ENCODE results near the gene RNF115.
"Not testable (repeated sequence)": the region's sequence is repeated elsewhere in the genome, so short reads cannot be mapped to it uniquely, and the experiment has no call there.

RNF115 gene

DNA sequence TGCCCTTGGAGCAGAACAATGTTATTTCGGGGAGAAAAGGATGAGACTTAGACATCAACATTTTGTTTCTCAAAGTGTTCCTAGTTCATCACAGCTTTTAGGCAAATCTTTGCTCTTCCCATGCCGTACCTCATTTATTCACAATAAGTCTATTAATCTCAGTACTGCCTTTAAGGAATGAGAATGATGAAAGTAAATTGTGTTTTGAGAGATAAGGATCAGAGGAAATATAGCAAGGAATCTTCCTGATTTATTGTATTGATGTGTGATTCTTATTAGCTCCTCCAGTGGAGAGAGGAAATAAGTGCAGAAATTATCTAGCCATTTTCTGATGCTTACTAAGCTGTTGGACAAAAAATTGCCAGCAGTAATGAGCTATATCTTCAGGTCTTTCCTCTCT, 2.1 kb upstream of the RNF115 start:
- DNase-seq, result no peak

DNA sequence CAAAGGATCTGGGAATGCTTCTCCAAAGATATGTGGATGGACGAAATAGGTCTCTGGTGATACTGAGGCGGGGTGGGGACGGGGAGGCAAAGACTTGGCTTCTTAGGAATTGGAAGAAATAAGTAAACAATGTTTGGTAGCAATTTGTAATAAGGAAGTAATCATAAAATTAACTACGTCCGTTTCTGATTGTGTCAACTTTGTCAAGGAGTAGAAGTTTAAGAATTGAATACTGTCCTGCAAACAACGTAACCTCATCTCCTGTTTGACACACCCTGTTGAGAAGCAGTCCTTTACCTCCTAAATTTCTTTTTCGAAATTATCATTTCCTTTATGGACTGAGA, 576 bp upstream of the RNF115 start:
- no peak for DNase-seq

DNA sequence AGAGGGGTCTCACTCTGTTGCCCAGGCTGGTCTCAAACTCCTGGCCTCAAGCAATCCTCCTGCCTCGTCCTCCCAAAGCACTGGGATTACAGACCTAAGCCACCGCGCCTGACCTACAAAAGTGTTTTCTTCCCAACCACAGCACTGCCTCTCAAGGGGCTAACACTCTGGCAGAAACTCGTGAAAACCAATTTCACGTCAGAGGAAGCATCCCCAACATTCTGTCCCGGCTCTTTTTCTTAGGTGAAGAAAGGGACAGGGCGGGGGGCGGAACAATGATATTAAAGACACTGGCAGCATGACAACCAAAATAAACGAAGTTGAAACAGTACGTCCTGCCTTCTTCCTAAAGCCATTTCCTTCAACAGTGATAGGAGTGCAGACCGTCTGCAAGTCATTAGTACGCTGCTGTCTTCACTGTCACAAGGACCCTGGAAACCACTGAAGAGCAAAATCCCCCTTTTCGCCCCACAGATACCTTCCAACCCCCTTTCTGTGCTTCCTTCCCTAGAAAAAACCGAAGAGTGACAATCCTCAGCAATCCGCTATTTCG, 1.0 kb downstream of the RNF115 start:
- DNase-seq, result not testable (repeated sequence)

DNA sequence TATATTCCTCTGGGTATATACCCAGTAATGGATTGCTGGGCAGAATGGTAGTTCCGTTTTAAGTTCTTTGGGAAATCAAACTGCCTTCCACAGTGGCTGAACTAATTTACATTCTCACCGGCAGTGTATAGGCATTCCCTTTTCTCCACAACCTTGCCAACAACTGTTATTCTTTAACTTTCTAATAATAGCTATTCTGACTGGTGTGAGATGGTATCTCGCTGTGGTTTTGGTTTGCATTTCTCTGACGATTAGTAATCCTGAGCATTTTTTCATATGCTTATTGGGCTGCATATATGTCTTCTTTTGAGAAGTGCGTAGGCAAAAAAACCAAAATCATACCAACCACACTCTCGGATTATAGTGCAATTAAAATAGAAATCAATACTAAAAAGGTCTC, 5.8 kb downstream of the RNF115 start:
- not testable (repeated sequence) for DNase-seq

DNA sequence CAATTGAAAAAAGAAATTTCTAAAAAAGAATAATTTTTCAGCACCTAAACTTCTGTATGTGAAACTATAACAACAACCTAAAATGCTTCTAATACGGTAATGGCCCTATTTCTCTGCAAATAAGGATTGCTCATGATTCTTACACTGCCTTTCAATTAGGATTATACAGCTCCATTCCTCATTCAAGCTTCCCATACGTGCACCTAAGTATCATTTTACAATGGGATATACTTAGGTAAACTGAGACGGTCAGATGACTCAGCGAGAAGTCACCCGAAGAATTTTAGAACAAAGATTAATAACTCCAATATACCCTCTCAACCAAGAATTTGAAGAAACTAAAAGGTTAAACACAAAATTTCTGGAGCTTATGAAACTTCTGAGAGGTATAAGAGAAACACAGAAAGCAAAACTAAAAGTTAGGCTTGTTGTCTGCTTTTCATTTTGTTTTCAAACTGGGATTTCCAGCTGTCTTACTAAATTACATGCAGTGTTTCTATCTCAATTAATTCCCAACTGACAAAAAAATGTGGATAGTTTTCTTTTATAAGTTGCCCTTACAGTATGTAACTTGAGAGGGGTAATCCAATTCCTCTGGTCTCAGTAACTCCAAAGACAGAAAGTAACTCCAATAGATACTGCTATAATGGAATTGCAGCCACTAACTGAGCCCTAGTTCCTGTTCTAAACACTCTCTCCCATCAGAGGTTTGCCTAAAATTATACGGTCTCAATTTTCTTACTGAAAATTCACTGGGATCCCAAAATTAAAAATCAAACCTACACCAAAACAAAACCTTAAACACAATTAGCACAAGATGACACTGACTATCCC, 10.7 kb downstream of the RNF115 start:
- DNase-seq, result not testable (repeated sequence)

DNA sequence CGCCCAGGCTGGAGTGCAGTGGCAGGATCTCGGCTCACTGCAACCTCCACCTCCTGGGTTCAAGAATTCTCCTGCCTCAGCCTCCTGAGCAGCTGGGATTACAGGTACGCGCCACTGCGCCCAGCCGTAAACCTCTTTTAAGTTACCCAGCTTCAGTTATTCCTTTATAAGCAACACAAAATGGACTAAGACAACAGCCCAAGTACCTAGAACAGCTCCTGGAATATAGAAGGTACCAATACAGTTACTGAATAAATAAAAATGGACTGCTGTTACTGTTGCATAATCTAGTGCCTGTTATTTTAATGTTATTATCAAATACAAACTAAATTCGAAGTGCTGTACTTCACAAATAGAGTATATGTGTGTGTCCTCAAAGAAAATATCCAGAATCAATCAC, 17.1 kb downstream of the RNF115 start:
- no peak for DNase-seq

DNA sequence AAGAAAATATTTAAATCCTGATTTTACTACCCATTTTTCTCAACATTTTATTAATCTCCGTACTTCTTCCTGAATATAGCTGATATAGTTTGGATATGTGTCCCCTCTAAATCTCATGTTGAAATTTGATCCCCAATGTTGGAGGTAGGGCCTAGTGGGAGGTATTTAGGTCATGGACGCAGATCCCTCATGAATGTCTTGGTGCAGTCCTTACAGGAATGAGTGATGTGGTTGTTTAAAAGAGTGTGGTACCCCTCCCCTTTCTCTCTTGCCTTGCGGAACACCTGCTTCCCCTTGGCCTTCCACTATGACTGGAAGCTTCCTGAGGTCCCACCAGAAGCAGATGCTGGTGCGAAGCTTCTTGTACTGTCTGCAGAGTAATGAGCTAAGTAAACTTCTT, 17.5 kb downstream of the RNF115 start:
- DNase-seq, result no peak

DNA sequence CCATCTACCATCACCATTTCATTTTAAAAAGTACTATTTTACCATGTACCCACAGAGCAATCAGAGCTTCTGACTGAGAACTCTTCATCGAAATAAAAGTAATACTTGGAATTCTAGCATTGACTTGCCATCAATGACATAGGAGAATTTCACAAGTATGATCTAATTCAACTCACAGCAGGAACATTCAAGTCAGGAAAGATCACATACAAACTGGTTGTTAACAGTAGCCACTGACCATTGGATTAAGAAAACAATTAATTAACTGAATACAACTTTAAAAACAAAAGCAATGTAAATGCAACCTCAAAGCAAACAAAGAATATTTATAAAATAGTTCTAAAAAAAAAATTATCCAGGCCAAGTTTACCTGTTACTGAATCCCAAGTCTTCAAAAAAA, 18.8 kb downstream of the RNF115 start:
- DNase-seq, result no peak

DNA sequence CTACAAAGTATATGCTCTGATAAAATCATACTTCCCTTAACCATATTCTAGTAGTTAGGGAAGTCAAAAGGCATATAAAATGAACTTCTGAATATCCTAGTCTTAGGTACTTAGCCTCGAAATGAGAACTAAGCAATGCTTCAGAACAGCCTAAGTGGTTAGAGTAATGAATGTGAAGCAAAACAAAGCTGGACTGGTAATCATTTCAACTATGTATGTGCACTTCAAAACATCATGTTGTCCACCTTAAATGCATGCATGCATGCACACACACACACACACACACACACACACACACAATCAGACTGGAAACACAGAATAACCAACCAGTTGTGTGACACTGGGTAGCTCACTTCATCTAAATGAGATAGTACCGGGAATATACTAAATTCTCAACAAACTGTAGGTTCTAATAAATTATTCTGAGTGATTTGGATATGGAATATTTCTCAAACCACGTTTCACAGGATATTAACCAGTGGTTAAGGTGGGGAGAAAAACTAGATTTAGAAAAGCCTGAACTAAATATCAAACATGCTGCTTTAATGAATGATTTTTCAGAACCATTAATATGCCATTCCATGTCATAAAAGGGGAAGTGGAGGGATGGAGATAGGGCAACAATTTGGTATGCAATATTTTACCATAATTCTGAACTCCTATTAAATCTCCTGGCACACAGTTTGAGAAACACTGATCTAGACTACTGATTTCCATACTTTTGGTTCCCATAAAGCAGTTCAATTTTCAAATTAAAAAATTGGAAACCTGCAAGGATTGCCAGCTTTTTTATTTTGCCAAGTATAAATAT, 19.5 kb downstream of the RNF115 start:
- no peak for DNase-seq

DNA sequence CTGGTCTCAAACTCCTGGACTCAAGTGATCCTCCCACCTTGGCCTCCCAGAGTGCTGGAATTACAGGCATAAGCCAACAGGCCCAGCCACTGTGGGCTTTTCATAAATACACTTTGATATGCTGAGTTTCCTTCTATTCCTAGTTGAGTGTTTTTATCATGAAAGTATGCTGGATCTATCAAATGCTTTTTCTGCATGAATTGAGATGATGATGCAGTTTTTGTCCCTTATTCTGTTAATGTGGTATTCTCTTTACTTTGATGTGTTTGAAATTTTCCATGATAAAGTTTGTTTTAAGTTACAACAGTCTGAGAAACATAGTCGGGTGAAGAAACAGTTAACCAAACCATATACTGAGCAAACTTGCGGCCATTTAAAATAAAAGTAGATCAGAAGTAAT, 24.1 kb downstream of the RNF115 start:
- no peak for DNase-seq

DNA sequence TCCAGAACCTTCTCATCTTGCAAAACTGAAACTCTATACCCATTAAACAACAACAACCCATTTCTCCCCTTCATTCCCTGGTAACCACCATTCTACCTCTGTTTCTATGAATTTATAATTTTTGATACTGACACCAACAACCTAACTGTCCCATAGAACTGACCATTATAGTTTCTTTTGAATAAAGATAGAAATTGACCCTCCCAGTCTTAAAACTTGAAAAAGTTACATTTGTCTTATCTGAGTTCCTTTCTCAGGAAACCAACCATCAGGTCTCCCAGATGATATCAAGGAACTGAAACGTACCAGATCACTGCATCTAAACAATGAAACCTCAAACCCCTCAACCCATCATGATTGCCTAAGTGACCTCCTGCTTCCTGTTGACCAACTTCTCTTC, 27.1 kb downstream of the RNF115 start:
- no peak for DNase-seq

DNA sequence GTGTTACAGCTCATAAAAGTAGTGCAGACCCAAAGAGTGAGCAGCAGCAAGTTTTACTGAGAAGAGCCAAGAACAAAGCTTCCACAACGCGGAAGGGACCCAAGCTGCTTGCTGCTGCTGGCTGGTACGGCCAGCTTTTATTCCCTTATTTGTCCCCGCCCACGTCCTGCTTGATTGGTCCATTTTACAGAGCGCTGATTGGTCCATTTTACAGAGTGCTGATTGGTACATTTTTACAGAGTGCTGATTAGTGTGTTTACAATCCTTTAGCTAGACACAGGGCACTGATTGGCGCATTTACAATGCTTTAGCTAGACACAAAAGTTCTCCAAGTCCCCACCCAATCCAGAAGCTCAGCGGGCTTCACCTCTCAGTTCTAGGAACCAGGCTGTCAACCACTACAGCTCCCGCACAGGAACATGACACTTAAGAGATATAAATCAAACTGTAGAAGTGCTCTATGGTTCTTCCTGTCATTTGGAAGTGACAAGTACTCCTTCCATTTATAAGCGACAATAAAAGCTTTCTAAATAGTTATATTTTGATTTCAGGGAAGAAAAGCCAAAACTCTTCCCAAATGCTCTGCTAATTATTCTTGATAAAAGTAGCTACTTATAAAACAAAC, 28.5 kb downstream of the RNF115 start:
- DNase-seq, result no peak

DNA sequence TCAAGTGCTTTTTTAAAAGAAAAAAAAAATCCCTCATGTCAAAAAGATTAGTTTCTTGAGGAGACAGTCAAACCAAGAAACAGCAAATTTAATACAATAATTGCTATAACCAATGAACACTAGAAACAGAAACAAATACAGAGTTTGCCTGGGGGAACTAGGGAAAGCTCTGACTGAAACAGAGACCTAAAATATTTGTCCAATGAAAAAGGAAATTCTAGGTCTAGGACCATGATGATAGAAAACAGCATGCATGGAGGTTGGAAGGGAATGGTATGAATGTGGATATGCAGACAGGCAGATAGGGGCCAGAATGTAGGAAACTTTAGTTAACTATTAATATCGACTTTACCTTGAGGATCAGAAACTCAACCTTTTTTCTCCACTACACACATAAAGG, 31.4 kb downstream of the RNF115 start:
- no peak for DNase-seq

DNA sequence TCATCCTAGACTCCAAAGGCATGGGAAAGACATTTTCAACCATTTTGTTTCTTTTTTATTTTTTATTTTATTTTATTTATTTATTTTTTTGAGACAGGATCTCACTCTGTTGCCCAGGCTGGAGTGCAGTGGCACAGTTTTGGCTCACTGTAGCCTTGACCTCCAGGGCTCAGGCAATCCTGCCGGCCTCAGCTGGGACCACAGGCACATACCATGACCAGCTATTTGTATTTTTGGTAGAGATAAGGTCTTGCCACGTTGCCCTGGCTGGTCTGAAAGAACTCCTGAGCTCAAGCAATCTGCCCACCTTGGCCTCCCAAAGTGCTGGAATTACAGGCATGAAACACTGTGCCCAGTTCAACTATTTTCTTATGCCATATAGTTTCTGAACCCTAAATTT, 32.0 kb downstream of the RNF115 start:
- not testable (repeated sequence) for DNase-seq

DNA sequence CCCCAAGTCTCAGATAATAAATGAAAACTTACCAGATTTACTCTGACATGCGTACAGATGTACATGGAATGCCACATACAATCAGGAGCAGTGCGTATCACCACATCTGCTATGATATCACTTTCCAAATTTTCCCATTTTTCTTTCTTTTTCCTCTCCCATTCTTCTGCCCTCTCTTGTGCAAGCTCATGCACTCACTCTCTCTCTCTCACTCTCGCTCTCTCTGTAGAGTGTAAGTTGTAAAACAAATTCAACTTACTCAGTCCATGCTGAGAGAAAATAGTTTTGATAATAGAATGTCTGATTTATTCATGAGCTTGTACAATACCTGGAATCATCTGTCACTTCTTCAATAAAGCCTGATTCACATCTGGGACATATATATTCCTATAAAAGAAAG, 35.3 kb downstream of the RNF115 start:
- no peak for DNase-seq

DNA sequence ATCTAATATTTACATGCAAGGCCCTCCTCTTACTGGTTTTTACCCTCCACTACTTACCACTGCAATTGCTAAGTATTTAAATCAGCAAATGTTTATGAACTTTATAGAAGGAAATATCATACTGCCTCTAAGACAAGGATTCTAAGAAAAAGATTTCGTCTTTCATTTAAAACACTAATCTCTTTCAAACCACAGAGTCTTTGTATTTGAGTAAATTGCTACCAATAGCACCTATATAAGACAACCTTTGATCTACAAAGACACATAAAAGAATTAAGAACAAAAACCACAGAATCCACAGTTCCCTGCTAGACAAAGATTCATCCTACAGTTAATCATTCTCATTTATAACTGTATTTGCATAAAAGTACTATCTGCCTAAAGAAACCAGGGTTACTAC, 37.6 kb downstream of the RNF115 start:
- no peak for DNase-seq

DNA sequence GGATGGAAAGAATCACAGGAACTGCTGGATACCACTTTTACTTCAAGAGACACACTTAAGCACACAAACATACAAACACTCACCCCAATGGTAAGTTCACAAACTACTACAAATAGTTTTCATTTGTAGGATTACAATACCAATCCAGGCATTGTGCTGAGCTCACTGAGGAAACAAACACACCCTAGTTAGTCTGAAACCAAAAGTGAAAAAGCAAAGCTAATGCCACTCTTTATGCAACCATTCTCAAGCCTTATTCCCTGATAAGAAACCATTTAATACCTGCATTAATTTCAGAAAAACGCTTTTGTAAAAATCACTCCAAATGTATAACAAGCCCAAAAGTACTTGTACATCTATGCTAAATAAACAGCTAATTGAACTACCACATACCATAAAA, 38.3 kb downstream of the RNF115 start:
- DNase-seq, result no peak

DNA sequence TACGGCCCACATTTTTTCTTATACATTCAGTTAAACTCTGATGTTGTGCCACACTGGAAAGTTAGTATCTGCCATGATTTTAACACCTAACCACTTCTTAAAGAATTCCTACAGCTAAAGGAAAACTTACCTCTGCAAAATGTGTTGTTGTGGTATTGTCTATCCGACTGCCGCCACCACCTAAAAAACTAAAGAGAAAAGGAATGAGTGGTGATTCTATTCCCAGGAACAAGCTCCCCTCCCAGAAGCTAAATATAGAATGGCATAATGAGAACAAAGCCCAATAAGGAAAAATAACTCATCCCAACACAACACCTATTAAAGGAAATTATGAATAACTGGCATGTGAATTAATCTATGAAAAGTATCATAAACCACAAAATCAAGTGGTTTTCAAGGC, 39.5 kb downstream of the RNF115 start:
- DNase-seq, result no peak

DNA sequence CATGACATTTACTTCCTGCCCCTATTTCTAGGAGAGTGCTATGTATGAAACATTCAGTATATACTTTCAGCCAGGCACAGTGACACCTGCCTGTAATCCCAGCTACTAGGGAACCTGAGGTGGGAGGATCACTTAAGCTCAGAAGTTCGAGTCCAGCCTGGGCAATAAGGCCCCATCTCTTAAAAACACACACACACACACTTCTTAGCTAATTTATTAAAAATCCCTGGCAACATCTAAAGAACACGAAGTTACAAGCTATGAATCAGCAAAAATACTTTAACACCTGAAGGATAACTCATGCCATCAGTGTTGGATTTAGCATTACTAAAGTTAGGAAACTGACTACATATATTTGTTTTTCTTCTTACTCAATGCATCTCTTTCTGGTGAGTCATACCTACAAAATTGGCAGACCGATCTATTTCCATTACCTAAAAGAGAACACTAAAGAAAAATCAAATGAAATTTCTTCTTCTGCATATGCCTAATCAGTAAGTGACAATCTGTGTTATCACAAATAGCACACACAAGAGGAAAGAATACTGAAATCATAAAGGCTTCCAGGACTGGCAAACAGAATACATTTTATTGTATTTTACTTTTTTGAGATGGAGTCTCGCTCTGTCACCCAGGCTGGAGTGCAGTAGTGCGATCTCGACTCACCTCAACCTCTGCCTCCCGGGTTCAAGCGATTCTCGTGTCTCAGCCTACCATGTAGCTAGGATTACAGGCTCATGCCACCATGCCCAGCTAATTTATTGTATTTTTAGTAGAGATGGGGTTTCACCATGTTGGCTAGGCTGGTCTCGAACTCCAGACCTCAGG, 41.4 kb downstream of the RNF115 start:
- DNase-seq, result no peak

DNA sequence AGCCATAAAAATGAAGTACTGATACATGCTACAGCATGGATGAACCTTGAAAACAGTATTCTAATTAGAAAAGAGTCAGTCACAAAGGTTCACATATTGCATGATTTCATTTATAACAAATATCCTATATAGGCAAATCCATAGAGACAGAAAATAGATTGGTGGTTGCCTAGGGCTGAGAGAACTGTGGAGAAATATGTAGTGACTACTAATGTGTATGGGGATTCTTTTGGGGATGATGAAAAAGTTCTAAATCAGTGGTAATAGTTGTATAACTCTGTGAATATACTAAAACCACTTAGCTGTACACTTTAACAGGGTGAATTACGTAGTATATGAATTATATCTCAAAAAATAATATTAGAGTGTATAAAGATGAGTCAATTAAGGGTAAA, 45.8 kb downstream of the RNF115 start:
- DNase-seq, result no peak

DNA sequence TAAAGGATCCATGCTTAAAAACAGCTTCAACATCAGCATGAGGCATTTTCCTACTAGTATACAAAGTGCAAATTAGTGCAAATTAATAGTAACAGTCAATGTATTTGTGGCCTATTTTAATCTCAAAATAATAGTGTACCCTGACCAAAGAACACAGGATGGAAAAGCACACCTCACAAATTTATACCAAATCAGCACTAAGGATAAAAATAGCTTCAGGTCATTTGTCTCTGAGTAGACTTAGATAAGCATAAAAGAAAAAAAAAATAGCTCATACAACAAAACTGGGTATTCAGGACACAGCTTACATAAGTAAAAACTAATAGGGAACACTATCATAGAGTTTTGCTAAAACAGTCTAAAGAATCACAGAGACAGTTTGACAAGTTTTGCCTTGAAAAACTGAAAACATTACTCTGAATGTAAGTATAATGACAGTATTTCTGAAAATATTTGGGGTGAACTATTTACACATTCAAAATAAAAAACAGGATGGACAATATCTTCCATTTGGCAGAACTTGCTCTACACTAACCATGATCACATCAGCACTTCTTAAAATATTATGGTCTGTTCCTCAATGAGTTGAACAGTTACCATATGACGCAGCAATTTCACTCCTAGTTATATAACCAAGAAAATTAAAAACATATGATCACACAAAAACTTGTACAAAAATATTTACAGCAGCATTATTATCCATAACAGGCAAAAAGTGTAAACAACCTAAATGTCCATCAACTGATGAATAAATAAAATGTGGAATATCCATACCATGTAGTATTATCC, 46.3 kb downstream of the RNF115 start:
- no peak for DNase-seq

DNA sequence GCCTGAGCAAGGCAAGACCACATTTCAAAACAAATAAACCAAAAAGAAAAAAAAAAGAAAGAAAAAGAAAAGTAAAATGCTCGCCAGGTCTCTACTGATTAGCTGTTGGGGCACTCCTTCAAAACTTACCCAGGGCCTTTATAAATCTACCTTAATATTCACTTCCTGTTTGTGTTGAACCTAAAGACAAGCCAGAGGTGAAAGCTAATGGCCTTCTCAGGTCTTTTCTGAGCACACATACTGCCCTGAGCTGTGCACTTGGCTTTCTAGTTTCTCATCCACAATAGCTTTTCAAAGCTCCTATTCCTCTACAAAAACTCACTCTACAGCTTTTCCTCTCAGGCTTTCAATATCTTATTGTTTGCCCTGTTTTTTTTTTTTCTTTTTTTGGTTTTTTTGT, 50.5 kb downstream of the RNF115 start:
- no peak for DNase-seq

Data from NCI-H187 (cell line).